IPS DF 4.7 (cell line): ENCODE data around the gene BNC2.
"Not testable (repeated sequence)": the region's sequence is repeated elsewhere in the genome, so short reads cannot be mapped to it uniquely, and the experiment has no call there.

Source experiments
- DNase-seq: peaks from one replicate; pipeline ENCODE4 v3.0.0-alpha.2; 2013; ENCODE audit warnings: low spot score; ENCODE audit errors: extremely low read depth

The BNC2 gene

GRCh38 chr9:16870596-16871335, at the start of gene BNC2:
BNC2 (minus strand) TSS chr9:16870670; CDS start chr9:16870648, 22 bp downstream.
- no peak for DNase-seq

GRCh38 chr9:16918920-16919319, 48.5 kb upstream of the BNC2 start:
- DNase-seq, result no peak

- no peak for DNase-seq
Observed at GRCh38 chr9:16915126-16915831, 44.8 kb upstream of the BNC2 start.

- no peak for DNase-seq
Observed at GRCh38 chr9:16912197-16912596, 41.7 kb upstream of the BNC2 start.

- DNase-seq, result not testable (repeated sequence)
Observed at GRCh38 chr9:16908206-16908605, 37.7 kb upstream of the BNC2 start.

- DNase-seq, result no peak
Observed at GRCh38 chr9:16904655-16905054, 34.2 kb upstream of the BNC2 start.

- DNase-seq, result no peak
Observed at GRCh38 chr9:16901590-16901989, 31.1 kb upstream of the BNC2 start.

GRCh38 chr9:16899606-16900005, 29.1 kb upstream of the BNC2 start:
- no peak for DNase-seq

GRCh38 chr9:16898464-16898863, 28.0 kb upstream of the BNC2 start:
- DNase-seq, result no peak

GRCh38 chr9:16888594-16888993, 18.1 kb upstream of the BNC2 start:
- DNase-seq, result no peak

GRCh38 chr9:16885931-16886330, 15.5 kb upstream of the BNC2 start:
- no peak for DNase-seq

- no peak for DNase-seq
Observed at GRCh38 chr9:16884952-16885513, 14.6 kb upstream of the BNC2 start.

GRCh38 chr9:16884373-16884772, 13.9 kb upstream of the BNC2 start:
- no peak for DNase-seq

GRCh38 chr9:16883586-16883985, 13.1 kb upstream of the BNC2 start:
- DNase-seq, result no peak

GRCh38 chr9:16882440-16882839, 12.0 kb upstream of the BNC2 start:
- DNase-seq, result not testable (repeated sequence)

GRCh38 chr9:16879416-16879815, 8.9 kb upstream of the BNC2 start:
- no peak for DNase-seq

- no peak for DNase-seq
Observed at GRCh38 chr9:16877256-16877655, 6.8 kb upstream of the BNC2 start.

- no peak for DNase-seq
Observed at GRCh38 chr9:16873126-16873802, 2.8 kb upstream of the BNC2 start.

GRCh38 chr9:16871336-16872151, 1.1 kb upstream of the BNC2 start:
- DNase-seq, result no peak

- no peak for DNase-seq
Observed at GRCh38 chr9:16869882-16870595, 431 bp downstream of the BNC2 start.
